GM19468 (cell line): ENCODE data around the gene MINDY4.
"Not testable (repeated sequence)": the region's sequence is repeated elsewhere in the genome, so short reads cannot be mapped to it uniquely, and the experiment has no call there.

ENCODE experiments used
- ATAC-seq: cut with Tn5 transposase; IDR thresholded peaks from one replicate; pipeline ENCODE4 v1.9.1; 2021; ENCODE audit warnings: mild to moderate bottlenecking, moderate library complexity, moderate number of reproducible peaks; ENCODE audit not compliant: unreplicated experiment; ENCODE audit errors: extremely low read depth

MINDY4 gene

DNA sequence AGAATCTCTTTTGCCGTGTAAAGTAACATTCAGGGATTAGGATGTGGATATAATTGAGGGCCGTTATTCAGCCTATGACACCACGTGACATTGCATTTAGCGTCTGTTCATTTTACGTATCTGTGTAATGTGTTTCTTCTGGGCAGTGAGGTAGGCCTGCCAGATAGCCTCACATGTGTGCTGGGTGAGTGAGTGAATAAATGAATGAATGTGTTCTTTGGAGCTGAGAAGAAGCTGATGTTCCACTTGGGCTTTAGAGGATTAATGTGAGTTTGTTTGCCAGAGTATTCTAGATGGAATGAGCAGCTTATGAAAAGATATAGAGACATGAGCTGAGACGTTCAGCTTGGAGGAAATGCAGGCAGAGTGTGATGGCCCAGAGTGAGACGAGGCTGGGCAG, 55.0 kb downstream of the MINDY4 start:
- no peak for ATAC-seq

DNA sequence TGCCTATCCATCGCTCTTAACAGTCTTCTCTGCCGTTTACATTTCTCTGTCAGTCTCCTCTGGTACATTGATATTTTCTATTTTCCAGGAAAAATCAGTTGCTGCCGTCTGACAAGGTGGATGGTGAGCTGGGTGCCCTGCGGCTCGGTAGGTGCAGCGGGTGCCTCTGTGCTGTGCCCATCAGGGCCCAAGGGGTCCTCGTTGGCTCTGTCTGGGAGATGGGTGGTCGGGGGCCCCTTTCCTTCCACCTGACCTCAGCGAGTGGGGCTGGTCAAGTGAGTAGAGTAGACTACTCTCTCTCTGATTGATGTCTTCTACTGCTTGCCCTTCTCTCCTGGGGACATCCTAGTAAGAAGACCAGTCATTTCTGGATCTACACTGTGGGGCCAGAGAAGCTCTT, 57.4 kb downstream of the MINDY4 start:
- no peak for ATAC-seq

DNA sequence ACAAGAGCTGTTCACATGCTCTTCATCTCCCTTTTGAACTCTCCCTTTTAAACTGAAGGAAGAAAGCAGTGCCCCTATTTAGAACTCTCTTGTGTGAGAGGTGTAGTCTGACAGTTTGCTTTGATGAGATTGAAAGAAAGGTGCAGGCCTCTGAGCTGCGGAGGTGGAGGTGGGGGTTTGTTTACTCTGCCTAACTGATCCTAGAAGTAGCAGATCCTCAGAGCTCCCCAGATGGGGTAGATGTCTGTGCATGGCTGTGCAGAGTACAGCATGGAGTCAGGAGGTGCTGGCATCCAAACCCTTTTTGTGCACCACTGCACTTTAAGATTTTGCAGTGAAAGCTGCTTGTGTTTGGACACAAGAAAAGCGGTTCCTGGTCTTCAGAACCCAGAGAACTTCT, 58.3 kb downstream of the MINDY4 start:
- no peak for ATAC-seq

DNA sequence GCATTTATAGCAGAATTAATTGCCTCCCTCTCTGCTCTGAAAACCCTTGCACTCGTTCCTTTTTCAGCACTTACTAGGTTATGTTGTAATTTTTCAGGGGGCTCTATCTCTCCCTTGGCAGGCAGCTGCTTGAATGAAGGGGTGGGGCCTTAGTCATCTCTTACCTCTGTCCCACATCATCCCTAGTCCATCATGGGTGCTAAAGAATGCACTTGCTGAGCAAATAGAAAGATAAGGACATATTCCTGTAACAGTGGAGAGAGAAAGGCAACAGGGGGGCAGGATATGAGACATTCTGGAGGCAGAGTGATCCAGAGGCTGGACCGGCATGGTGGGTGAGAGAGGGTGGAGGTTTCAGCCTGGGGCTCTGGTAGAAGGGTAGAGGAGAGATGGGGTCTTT, 60.0 kb downstream of the MINDY4 start:
- ATAC-seq = no peak

DNA sequence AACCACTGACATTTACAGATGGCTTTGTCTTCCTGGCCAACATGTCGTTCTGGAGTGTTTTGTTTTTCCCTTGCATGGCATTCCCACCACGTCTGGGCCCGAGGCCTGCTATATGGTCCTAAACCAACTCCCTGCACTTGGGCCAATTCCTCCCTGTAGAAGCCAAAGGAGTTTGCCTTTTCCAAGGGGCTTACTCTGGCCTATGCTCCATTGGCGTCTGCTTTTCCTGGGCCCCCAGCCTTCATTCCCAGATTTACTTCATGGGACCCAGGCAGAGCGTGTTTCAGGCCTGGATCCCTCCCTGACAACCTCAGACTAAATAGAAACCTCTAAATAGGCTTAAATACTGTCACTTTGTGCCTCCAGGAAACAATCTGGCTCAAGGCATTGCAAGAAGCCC, 60.7 kb downstream of the MINDY4 start:
- ATAC-seq = no peak

DNA sequence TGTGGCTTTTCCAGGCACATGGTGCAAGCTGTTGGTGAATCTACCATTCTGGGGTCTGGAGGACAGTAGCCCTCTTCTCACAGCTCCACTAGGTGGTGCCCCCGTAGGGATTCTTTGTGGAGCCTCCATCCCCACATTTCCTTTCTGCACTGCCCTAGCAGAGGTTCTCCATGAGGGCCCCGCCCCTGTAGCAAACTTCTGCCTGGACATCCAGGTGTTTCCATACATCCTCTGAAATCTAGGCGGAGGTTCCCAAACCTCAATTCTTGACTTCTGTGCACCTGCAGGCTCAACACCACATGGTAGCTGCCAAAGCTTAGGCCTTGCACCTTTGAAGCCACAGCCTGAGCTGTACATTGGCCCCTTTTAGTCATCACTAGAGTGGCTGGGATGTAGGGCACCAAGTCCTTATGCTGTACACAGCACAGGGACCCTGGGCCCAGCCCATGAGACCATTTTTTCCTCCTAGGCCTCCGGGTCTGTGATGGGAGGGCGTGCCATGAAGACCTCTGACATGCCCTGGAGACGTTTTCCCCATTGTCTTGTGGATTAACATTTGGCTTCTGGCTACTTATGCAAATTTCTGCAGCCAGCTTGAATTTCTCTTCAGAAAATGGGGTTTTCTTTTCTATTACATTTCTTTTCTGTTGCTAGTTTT, 62.9 kb downstream of the MINDY4 start:
- not testable (repeated sequence) for ATAC-seq

DNA sequence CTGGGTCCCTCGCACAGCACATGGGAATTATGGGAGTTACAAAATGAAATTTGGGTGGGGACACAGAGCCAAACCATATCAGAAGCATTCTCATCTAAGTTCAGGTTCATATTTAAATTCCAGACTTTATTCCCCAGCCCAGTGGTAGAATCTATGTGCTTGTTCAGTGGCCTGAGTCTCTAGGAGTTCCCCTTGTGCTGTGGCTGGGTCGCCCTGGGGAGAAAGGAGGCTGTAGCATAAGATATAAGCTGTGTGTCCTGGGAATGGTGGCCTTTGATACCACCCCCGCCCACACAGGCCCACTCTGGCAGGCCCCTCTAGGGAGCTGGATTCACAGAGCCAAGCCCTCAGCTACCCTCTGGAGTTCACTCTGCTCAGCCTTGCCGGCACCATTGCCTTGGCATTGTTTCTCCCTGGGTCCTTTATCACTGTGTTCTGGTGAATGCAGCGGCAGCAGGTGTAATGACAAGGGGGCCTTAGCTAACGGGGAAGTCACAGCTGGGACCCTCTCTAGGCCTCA, 64.2 kb downstream of the MINDY4 start:
- no peak for ATAC-seq

DNA sequence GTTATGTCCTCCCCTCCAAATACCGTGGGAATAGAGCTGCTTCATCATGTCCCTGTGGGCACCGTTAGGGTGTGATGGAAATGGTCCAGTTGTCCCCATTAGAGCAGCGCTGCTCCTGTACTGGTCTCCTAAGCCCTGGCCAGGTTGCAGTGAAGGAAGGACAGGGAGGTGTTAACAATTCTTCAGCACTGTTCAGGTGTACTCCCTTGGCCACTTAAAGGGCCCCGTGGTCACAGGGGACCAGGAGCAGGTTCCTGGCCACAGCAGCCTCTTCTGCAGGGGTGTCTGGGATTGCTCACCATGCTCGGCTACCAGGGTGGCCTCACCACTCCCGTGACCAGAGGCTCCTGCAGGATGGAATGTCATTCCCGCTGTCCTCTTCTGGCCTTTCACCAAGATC, 65.8 kb downstream of the MINDY4 start:
- no peak for ATAC-seq

DNA sequence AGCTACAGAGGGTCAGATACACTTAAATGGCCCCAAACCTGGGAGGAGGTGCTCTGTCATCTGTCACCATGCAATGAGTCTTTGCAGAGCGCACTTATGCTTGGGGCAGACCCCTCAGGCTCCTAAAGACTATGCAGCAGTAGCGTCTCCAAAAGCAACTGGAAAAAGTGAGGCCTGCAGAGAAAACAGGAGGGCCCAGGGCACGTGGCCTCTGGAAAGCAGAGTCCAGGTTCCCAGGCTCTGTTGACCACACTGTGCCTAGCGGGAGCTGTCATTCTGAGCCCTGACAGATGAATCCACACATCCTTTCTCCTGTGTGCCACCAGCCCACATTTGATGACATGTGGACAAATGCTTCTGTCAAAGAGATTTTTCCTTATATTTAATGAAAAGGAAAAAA, 66.4 kb downstream of the MINDY4 start:
- ATAC-seq = no peak

DNA sequence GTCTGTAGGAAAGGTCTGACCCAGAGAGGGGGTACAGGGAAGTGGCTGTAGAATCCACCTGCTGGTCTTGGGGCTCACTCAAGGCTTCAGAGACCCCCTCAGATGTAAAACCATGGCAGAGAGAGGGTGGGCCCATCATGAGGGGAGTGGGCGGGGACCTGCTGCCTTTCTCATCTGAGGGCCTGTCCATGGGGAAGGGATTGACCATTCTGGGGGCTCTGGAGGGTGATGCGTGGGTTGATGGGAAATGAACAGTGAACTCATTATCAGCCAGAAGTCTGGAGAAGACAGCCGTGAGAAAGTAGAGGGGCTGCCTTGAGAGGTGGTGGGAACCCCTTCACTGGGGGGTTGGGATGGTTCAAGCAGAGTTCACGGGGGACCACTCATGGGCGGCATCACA, 66.8 kb downstream of the MINDY4 start:
- no peak for ATAC-seq

DNA sequence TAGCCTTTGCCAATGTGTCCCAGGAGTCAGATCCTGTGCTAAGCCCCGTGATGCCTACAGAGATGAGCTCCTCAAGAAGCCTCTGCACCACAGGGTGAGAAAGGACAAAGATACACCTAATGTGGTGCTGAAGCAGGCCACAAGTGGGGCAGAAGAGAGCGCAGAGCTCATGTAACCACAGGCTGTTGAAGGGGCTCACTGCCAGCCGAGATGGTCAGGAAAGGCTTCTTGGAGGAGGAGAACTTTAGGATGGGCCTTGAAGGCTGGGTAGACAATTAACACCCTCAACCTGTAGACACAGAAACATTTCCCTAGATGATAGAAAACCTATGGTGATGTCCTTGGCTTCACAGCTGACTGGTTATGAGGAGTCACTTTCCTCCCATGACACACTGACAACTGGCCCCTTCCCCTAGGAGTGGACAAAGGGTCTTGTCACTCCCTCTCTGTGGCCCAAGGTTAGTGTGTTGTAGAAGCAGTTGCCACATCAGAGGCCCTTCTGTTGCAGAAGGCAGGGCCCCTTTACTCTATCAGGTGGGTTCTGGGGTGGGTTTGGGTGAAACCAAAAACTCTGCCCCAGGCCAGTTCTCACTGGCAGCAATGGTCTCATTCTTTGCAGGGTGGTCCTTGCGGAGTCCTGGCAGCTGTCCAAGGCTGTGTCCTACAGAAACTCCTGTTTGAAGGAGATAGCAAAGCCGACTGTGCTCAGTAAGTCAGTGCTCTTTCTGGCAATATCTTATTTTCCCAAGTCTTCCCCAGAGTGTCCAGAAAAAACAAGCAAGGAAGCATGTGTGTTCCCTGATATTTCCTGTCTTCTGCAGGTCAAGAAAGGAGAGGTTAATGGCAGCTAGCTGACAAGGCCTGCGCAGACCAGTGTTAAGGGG, 69.2 kb downstream of the MINDY4 start:
- ATAC-seq = no peak

DNA sequence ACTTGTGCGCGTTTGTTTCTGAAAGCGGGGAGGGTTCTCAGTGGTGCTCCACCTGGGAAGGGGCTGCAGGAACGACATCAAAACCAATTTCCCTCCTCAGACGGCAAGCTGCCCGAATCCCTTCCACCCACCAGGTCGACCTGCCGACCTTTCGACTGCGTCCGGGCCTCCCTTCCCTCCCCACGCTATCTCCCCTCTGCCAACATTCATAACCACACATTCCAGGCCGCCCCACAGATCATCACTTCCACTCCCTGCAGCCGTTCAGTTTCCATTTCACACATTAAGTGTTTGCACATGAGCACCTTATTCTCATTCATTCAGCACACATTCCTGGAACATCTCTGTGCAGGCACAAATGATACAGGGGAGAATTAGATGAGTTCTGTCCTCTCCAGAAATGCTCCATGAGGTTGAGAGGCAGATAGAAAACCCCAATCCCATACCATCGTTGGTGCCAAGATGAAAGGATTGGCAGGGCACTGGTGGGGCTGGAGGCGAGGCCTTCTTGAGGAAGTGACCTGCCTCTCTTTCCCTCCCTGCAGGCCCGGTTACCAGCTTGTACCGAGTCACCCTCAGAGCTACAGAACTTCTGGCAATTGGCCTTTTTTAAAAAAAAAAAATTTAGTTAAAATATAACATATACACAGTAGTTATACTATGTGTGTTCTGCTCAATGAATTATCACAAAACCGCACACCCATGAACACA, 70.0 kb downstream of the MINDY4 start:
- no peak for ATAC-seq

DNA sequence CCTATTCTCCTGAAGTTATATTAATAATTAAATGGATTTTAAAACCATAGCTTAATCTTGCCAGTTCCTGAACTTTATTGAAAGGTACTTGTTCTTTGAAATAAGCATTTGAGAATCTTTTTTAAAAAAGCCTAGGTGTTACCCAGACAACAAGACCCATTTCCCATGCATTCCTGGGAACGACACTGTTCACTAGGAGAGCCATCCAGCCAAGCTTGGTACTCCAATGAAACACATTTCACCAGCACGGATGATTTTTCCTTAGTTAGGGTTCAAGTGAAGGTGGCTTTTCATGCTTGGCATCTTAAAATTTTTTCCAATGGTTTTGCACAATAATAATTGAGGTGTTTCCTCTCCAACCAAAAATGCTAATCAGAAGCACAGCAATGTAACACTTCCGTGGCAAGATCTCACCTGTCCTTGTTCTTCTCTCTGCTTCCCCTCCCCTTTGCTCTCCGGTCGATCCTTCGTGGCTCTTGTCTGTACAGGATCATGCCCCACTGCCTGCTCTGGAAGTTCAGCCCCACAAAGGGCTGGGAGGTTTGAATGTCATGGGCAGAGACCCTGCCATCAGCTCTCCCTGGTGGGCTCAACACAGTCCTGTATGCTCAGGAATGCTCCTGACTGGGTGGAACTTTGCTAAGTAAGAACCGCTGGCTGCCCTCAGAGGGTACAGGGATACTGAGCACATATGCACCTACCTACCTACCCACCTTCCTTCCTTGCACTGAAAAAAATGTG, 70.8 kb downstream of the MINDY4 start:
- no peak for ATAC-seq

DNA sequence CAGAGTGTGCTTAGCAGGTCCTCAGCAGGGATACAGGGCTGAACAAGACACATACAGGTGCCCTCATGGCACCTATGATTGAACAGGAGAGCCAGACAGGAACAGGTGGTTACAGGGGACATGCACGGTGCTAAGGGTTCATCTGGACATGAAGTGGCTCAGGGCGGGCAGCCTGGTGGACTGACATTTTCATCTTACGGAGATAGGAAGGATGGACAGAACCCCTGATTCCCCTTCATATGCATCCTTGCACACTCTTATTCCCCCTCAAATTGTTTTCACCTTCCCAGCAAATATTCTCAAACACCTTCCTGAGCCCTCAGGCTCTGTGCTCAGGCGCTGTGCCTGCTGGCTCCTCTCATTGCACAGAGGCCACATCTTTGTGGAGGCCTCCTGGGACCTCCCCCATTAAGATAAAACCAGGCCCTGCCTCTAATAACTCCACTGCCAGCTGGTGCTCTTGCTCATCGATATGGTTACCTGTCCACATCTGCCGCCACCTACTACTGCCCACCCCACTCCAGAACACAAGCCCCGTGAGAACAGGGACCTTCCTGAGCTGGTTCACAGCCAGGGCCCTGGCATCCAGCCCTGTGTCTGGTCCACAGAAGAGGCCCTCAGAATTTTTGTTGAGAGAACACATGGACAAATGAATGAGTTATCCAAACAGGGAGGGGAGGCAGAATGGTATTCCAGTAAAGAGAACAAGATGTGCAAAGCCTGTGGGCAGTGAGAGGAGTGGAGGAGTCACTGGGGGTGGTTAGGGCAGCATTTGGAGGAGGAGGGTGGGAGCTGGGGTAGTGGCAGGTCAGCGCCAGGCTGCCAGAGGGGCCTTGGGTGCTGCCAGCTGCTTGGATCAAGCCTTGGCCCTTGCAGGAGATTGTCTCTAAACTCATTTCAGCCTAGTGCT, 71.6 kb downstream of the MINDY4 start:
- no peak for ATAC-seq

DNA sequence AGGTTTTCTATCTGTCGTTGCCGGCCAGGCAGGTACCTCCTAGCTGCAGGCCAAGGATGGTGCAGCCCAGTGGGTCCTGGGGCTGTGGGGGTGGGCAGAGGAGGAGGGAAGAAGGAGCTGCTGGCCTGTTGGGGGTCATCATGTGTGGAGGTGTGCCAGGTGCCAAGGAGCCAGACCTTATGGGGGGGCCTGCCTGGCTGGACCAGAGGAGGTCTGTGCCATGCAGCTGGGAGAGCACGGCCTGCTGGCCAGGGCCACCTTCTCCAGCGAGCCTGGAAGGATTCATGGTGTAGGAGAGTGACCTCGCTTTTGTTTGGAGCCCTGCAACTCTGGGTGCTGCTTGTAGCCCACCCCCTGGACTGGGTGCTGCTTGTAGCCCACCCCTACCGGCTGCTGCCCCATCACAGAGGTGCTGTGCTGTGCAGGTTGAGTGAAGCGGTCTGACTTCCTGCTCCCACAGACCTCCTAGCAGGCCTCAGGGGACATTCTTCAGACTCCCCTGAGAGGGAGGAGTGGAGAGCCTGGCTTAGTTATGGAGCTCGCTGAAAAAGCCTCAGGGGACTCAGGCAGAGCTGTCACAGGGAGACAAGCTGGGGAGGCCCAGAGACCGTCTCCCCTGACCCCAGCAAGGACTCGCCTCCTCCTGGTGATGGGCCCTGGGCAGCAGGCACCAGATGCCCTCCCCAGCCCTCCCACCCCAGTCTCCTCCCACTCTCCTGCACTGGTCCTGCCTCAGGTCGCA, 72.7 kb downstream of the MINDY4 start:
- no peak for ATAC-seq

DNA sequence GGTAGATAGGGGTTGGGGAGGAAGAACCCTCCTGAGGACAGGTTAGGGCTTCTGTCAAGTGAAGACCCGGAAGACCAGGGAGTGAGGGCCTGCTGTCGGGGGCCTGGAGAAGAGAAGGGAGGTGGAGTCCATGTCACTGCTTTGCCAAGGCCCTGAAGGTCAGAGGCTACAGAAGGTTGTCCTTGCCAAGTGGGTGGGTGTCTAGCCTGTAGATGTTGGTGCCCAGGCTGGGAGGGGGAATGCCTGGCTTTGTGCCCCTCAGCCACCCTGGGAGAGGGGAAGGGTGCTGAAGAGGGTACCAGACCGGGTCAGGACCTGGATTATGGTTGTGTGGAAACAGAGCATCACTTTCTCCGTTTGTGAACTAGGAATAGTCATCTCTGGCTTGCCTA, 73.3 kb downstream of the MINDY4 start:
- no peak for ATAC-seq

DNA sequence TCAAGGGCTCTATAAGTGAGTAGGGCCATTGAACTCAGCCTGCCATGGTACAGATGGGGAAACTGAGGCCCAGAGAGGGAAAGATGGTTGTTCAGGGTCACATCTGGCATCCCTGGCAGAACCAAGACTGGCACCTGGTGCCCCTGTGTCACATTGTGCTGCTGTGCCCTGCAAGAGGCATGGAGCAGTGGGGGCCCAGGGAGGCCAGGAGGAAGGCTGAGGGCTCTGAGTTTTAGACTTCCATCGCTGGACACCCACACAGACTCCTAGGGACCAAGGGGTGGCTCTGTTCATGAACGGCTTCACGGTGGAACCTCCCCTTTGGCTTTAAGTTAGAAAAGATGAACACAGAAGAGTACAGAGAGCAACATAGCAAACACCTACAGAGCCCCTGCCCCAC, 73.7 kb downstream of the MINDY4 start:
- ATAC-seq = no peak

DNA sequence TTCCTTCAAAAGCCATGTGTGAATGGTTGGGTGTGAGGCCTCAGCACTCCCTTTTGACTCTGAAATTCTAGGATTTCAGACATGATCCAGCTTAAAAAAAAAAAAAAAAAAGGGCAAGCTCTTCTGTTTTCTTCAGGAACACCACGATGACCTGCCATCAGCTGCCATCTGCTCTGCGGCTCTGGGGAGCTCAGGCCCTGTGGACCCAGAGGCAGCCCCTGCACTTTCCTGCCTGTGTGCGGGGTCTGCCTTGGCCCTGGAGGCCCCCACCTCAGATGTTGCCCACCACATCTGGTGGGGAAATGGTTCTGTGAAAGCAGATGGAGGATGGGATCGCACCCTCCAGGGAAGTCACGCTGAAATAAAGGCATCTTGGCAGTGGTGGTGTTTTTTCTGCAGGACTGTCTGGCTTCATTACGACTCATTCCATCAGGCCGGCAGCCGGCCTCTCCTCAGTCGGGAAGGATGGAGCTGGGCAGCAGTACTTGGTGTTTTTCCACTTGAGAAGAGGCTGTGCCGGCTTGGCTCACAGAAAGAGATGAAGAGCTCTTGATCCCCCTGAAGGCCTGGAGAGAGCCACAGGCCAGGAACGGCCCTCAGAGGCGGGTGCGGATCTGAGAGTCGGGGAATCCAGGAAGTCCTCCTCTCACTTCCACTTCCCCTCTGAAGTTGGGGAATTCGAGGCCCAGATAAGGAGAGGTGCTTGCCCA, 74.4 kb downstream of the MINDY4 start:
- ATAC-seq = no peak
